ENCODE measurements around the gene CXorf58.

GRCh38 chrX:23978491-23978890 lies 70.7 kb downstream of the CXorf58 start:
- TF ChIP-seq USF2 (IDR thresholded peaks at IDR 0.05; ENCODE audit: low read depth, low read length) = no peak
- no peak for TF ChIP-seq CTCF (conservative IDR thresholded peaks at IDR 0.05; ENCODE audit: low read depth, low read length)
- TF ChIP-seq CEBPB (IDR thresholded peaks at IDR 0.05; ENCODE audit: low read depth, low read length) = no peak
- no peak for TF ChIP-seq NFE2L2 (IDR thresholded peaks at IDR 0.05; ENCODE audit: low read depth, low read length)
- no peak for TF ChIP-seq FOS (IDR thresholded peaks at IDR 0.05; ENCODE audit: low read depth, low read length)

All from IMR-90 (cell line).